ENCODE data around the gene TMOD3.

The TMOD3 gene

DNA sequence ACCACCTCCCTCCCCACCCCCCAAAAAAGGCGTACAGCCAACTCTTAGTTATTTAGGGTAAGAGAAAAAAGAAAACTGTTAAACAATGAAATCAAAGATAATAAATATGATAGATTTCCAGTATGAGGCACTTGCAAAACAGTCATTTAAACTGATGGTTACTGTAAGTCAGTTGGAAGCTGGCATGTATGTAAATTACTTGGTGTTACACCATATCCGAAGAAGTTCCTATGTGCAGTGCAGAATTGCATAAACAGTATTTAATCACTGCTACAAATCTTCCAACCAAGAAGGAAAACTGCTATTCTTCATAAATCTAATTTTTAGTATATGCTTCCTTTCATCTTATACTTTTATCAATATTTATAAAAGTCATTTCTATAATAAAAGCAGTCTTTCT is 80.1 kb downstream of the TMOD3 start:
- TF ChIP-seq, protein P1, sequence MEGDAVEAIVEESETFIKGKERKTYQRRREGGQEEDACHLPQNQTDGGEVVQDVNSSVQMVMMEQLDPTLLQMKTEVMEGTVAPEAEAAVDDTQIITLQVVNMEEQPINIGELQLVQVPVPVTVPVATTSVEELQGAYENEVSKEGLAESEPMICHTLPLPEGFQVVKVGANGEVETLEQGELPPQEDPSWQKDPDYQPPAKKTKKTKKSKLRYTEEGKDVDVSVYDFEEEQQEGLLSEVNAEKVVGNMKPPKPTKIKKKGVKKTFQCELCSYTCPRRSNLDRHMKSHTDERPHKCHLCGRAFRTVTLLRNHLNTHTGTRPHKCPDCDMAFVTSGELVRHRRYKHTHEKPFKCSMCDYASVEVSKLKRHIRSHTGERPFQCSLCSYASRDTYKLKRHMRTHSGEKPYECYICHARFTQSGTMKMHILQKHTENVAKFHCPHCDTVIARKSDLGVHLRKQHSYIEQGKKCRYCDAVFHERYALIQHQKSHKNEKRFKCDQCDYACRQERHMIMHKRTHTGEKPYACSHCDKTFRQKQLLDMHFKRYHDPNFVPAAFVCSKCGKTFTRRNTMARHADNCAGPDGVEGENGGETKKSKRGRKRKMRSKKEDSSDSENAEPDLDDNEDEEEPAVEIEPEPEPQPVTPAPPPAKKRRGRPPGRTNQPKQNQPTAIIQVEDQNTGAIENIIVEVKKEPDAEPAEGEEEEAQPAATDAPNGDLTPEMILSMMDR (conservative IDR thresholded peaks at IDR 0.05; ENCODE audit: low read length) = no peak
- TF ChIP-seq EZH2phosphoT487 (IDR thresholded peaks at IDR 0.05; ENCODE audit: borderline replicate concordance) = no peak
- Histone ChIP-seq H3F3A (ENCODE audit: low read depth) (no peaks in the 10 kb centered on the region), H3K4me2 (ENCODE audit: low read depth, low read length, poor library complexity, severe bottlenecking) (no peak overlapping the region), H3K9ac (ENCODE audit: low read depth, low read length, poor library complexity, severe bottlenecking) (no peak overlapping the region), H3K9me3 (ENCODE audit: insufficient read depth, low read depth, low read length) (no peaks in the 10 kb centered on the region), H3K4me3 (ENCODE audit: low read length, poor library complexity, severe bottlenecking) (no peak overlapping the region), H3K9me2 (replicated peaks; ENCODE audit: low read depth, low read length) (no peaks in the 10 kb centered on the region), H3K4me1 (ENCODE audit: insufficient read depth, low read length, poor library complexity, severe bottlenecking) (no peaks in the 10 kb centered on the region), H4K20me1 (ENCODE audit: insufficient read depth, low read length, poor library complexity, severe bottlenecking) (no peaks in the 10 kb centered on the region), H2AFZ (ENCODE audit: low read length) (no peak overlapping the region), H3K79me2 (ENCODE audit: insufficient read depth, low read length) (no peaks in the 10 kb centered on the region), H3K36me3 (ENCODE audit: insufficient read depth, low read length) (peaks cover 36% of the 10 kb centered on the region; the same call in 1 of the 2 replicates), H3K27me3 (ENCODE audit: insufficient read depth, low read length, poor library complexity, severe bottlenecking) (no peaks in the 10 kb centered on the region)

DNA sequence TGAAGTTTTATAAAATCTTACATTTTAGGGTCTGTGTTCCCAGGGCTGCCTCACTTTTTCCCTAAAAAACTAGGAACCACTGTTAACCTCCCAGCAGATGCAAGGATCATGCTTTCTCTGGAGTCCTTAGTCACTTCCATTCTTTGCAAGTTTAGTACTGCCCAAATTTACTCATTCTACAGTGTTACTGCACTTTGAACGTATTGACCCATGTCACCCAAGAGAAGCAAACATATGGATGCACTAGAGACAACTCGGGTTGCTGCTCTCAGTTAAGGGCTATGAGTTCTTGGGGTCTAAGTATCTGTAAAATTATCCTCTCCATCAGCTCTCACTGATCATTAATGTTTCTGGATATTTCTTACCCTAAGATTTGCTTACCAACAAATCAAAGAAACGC is 83.1 kb downstream of the TMOD3 start:
- Histone ChIP-seq H4K20me1 (ENCODE audit: insufficient read depth, low read length, poor library complexity, severe bottlenecking) (no peaks in the 10 kb centered on the region), H3K4me2 (ENCODE audit: low read depth, low read length, poor library complexity, severe bottlenecking) (no peak overlapping the region), H2AFZ (ENCODE audit: low read length) (no peak overlapping the region), H3K9ac (ENCODE audit: low read depth, low read length, poor library complexity, severe bottlenecking) (no peak overlapping the region), H3K36me3 (ENCODE audit: insufficient read depth, low read length) (peaks cover 33% of the 10 kb centered on the region; the same call in 1 of the 2 replicates), H3K9me2 (replicated peaks; ENCODE audit: low read depth, low read length) (no peaks in the 10 kb centered on the region), H3K79me2 (ENCODE audit: insufficient read depth, low read length) (no peaks in the 10 kb centered on the region), H3K4me3 (ENCODE audit: low read length, poor library complexity, severe bottlenecking) (no peak overlapping the region), H3K27me3 (ENCODE audit: insufficient read depth, low read length, poor library complexity, severe bottlenecking) (no peaks in the 10 kb centered on the region), H3F3A (ENCODE audit: low read depth) (no peaks in the 10 kb centered on the region), H3K4me1 (ENCODE audit: insufficient read depth, low read length, poor library complexity, severe bottlenecking) (no peaks in the 10 kb centered on the region), H3K9me3 (ENCODE audit: insufficient read depth, low read depth, low read length) (no peaks in the 10 kb centered on the region)
- no peak for TF ChIP-seq EZH2phosphoT487 (IDR thresholded peaks at IDR 0.05; ENCODE audit: borderline replicate concordance)
- TF ChIP-seq, protein P1 (conservative IDR thresholded peaks at IDR 0.05; ENCODE audit: low read length) = no peak

DNA sequence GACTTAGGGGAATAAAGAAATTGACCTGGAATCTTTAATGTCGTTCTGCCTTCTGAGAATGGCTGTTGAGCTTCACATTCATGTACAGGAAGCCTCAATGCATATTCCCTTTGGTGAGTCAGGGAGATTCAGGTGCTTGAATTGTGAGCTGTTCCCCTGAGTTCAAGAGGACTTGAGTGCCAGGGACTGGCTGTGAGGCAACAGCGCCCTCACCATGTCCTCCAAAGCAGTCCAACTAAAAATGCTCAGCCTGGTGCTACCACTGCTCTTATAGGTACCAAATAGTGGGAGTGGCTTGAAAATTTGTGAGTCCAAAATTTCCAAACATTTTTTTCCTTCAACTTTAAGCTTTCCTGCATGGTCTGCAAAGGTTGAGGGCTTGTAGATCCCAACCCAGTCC is 88.0 kb downstream of the TMOD3 start:
- no peaks in the 10 kb centered on the region for H3F3A ChIP-seq (ENCODE audit: low read depth)
- H3K9ac ChIP-seq (ENCODE audit: low read depth, low read length, poor library complexity, severe bottlenecking) = no peak overlapping the region
- peaks cover 19% of the 10 kb centered on the region; the same call in 1 of the 2 replicates for H3K36me3 ChIP-seq (ENCODE audit: insufficient read depth, low read length)
- H3K9me3 ChIP-seq (ENCODE audit: insufficient read depth, low read depth, low read length) = no peaks in the 10 kb centered on the region
- H3K4me3 ChIP-seq (ENCODE audit: low read length, poor library complexity, severe bottlenecking) = no peak overlapping the region
- H4K20me1 ChIP-seq (ENCODE audit: insufficient read depth, low read length, poor library complexity, severe bottlenecking) = no peaks in the 10 kb centered on the region
- TF ChIP-seq, protein P1 (conservative IDR thresholded peaks at IDR 0.05; ENCODE audit: low read length) = peak; percentile 75
- no peak for TF ChIP-seq EZH2phosphoT487 (IDR thresholded peaks at IDR 0.05; ENCODE audit: borderline replicate concordance)
- no peak overlapping the region for H2AFZ ChIP-seq (ENCODE audit: low read length)
- no peaks in the 10 kb centered on the region for H3K9me2 ChIP-seq (replicated peaks; ENCODE audit: low read depth, low read length)
- H3K27me3 ChIP-seq (ENCODE audit: insufficient read depth, low read length, poor library complexity, severe bottlenecking) = no peaks in the 10 kb centered on the region
- no peaks in the 10 kb centered on the region for H3K4me1 ChIP-seq (ENCODE audit: insufficient read depth, low read length, poor library complexity, severe bottlenecking)
- no peaks in the 10 kb centered on the region for H3K79me2 ChIP-seq (ENCODE audit: insufficient read depth, low read length)
- no peak overlapping the region for H3K4me2 ChIP-seq (ENCODE audit: low read depth, low read length, poor library complexity, severe bottlenecking)

Data from Loucy (cell line).